Stimulated activated CD8-positive, alpha-beta memory T cell treated with anti-CD3 and anti-CD28 coated beads, Interleukin-15, amount 100 ng/mL, for 1 hour (primary cell): ENCODE data around the gene SLC25A22.

ENCODE experiments used
- DNase-seq: peaks from one replicate; pipeline ENCODE4 v3.0.0-alpha.2; 2020; ENCODE audit warnings: low read depth

Gene SLC25A22

GRCh38 chr11:798093-798713 is at the start of gene SLC25A22:
Gene SLC25A22, minus strand, starts transcription at chr11:798281. Its CDS starts 3,275 bp downstream, at chr11:795006.
- peak; percentile 64 for DNase-seq

- DNase-seq: no peak
Observed at GRCh38 chr11:847876-848275, 49.8 kb upstream of the SLC25A22 start.

DNA sequence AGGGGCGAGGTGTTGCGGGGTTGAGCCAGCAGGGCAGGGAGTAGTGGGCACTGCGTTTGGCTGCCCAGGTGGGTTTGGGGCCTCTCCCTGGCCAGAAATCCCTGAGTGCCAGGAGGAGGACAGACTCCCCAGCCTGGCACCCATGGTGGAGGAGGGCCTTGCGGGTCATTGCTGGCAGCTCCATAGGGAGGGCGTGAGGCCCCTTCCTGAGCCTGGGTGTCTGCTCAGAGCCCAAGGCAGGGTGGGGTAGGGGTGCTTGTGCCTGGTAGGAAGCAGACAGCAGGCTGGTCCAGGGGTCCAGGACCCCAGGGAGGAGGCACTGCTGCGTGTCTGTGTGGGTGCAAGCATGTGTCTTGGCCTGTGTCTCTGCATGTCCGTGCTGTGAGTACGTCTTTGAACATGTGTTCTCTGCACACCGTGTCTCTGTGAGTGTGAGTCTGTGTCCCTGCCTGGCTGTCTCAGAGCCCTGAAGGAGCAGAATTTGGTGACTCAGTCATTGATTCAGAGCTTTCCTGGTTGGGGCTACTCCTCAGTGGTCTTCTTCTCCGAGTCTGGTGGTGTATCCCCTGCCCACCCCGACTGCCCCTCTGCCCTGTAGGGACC is 48.5 kb upstream of the SLC25A22 start:
- DNase-seq: no peak

DNA sequence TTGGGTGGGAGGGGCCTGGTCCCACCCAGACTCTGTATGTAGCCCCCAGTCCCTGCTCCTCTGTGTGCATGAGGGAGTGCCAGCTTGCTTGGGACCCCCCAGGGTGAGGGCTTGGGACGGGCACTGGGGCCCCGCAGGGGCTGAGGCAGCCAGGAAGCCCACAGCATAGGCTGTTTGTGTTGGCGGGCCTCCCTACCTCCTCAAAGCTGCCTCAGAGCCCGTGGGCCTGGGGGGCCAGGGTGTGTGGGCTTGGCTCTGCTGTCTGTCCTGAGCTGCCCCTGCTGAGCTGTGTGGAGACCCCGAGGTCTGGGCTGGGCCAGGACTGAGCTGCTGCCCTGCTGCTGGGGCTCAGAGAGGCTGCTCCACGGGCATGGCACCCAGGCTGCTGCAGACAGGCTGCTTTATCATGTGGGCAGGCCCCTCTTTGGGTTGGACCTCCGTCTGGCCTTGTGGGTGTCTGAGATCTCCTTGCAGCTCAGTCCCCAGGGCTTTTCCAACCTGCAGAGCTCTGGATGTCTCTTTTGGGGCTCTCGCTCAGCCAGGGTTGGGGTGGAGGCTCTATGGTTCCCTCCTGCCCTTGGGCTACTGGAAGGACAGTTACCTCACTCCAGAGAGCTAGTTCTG is 47.9 kb upstream of the SLC25A22 start:
- DNase-seq: no peak

- no peak for DNase-seq
Observed at GRCh38 chr11:844693-845644, 46.9 kb upstream of the SLC25A22 start.

DNA sequence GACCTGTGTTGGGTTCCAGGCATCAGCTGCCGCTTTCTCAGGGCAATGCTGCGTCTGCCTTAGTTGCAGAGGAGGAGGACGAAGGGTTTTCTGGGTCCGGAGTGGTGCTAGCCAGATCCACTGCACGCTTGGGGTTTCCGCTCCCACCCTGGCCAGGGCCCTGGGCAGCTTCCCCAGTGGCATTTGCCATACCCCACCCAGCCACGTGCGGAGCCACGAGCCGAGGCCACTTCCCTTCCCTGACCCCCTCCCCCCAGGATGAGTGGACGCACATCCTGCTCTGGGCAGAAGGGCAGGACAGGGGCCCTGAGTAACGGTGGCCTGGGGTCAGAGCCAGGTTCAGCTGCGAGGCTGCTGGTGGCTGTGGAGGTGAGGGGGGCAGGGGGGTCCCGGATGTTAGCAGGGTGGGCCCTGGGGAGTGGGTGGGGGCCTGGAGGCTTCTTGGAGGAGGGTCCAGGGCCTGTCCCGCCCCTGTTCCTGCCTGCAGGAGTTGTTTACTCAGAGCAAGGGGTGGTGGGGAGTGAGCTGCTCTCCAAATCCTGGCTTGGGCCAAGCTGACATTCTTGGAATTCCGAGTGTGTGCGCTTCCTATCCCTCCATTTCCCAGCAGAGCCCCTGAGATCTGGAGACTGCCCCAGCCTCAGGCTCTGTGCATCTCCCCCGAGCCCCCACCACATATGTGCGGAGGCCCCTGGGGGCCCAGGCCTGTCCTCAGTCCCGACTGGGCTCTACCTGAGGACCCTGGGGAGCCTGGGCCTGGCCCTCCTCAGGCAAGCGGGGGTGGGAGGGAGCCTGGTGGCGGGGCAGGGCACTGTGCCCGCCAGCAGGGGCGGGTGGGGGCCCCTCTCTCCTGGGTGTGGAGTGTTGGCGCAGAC is 46.0 kb upstream of the SLC25A22 start:
- no peak for DNase-seq

GRCh38 chr11:843086-843734 is 45.1 kb upstream of the SLC25A22 start:
- no peak for DNase-seq

GRCh38 chr11:842370-843002 is 44.4 kb upstream of the SLC25A22 start, which contains the start of the genes POLR2L and TSPAN4:
Gene POLR2L, minus strand, starts transcription at chr11:842529. Its CDS starts 21 bp downstream, at chr11:842508.
Gene TSPAN4, plus strand, starts transcription at chr11:842852. Its CDS starts 7,453 bp downstream, at chr11:850305.
- DNase-seq: peak; percentile 76

DNA sequence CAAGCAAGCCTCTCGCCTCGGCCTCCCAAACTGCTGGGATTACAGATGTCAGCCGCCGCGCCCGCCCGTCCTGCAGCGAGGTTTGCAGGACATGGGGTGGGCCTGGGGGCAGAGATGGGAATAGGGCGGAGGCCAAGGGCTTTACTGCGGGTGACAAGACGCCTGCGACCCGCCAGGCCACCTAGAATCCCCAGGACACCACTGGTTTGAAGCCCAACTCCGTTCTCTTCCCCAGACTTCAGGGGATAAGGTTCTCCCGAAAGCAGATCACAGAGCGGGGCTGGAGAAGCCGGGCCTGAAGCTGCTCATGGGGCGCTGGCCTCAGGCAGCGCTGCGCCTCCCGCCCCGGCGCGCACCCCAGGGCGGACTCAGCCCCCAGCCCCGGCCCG is 43.9 kb upstream of the SLC25A22 start:
- no peak for DNase-seq

DNA sequence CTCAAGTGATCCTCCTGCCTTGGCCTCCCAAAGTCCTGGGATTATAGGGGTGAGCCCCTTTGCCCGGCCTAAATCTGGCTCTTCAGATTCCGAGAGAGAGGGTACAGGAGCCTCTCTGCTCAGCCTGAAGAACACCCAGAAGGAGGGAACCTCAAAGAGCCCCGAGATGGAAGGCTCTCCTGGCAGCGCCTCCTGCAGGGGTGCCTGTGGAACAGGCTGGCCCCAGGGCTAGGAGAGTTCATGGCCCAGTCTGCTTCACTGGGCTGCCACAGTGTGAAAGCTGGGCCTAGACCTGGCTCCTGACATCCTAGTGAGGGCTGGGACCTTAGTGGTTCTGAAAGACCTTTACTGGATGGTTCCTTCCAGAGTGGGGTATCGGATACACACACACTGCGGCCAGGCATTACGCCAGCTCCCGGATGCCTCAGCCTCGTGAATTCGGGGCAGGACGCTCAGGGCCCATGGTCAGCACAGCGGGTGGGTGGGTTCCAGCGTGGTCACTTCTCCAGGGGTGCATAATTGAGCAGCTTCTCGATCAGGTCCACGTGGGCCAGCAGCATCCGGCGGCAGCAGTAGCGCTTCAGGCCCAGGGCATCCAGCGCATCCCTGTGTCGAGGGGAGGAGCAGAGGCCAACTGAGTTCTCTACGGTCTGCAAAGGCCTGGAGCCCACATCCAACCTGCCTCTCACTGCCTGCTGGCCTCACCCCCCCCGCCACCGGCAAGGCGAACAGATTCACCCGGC is 42.0 kb upstream of the SLC25A22 start:
- no peak for DNase-seq

DNA sequence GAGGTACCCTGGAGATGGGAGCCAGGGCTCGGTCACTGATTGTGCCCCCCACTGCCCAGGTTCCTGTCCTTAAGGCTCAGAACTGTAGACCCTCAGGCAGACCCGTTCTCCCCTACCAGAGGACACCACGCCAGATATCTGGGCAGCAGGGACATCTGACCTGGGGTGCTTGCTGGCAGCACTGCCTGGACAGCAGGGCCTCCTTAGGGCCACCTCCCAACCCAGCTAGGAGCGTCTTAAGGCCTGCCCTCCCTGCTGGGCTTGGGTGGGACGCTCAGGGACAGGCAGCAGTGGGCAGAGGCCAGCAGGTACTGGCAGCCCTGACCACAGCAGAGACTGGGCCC is 41.2 kb upstream of the SLC25A22 start:
- no peak for DNase-seq

DNA sequence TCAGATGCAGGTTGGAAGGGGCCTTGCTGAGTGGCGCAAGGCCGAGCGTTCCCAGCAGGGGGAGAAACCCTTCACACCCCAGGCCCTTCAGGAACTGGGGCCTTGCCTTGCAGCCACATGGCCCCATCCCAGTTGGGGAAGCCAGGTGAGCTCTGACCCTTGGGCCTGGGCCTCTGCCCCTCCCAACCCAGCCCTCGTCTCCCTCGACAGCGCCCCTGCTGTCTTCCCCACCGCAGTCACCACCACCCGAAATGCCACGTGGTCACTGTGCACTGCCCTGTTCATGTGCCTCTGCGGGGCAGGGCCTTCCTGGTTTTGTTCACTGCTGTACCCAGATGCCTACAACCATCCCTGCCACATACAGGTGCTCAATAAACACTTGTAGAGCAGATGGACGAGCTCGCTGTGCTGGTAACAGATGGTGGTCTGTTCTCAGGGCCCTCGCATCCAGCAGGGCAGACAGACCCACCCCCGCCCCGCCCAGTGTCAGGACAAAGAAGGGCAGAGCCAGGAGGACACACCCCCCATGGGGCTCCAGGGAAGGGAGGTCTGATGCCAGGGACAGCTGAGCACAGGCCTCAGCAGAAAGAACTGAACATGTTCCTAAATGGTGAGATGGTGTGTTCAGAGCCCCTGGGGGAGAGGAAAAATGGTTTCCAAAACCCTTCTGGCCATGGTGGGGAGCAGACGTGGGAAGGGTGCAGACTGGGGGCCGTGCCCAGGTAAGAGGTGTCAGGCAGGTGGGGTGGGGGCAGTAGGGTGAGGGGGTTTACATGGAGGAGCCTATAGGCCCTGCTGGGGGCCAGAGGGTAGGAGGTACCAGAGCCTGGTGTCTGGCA is 40.6 kb upstream of the SLC25A22 start:
- no peak for DNase-seq

DNA sequence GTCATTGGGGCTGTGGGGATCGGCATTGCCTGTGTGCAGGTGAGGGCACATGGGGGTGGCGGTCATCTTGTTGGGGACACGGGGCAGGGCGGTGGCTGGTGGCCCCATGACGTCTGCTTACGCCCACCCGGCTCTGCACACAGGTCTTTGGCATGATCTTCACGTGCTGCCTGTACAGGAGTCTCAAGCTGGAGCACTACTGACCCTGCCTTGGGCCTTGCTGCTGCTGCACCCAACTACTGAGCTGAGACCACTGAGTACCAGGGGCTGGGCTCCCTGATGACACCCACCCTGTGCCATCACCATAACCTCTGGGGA is 39.9 kb upstream of the SLC25A22 start:
- DNase-seq: no peak

DNA sequence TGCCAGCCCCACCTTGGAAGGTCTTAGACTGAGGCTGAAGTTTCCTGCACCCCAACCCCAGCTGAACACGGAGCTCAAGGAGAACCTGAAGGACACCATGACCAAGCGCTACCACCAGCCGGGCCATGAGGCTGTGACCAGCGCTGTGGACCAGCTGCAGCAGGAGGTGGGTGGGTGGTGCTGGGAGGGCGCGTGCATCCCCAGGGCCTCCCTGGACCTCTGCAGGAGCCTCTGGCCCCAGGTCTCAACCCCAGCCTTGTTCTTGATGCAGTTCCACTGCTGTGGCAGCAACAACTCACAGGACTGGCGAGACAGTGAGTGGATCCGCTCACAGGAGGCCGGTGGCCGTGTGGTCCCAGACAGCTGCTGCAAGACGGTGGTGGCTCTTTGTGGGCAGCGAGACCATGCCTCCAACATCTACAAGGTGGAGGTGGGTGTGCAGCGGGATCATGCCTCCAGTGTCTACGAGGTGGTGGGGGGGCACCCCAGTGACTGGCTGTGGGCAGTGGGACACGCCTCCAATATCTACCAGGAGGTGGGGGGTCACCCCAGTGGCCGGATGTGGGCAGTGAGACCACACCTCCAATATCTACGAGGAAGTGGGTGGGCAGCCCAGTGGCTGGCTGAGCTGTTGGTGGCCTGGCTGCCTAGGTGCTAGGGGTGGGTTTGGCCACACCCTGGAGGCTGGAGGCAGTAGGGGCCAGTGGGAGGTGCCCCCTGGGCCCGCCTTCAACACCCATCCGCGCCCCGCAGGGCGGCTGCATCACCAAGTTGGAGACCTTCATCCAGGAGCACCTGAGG is 39.3 kb upstream of the SLC25A22 start:
- no peak for DNase-seq

DNA sequence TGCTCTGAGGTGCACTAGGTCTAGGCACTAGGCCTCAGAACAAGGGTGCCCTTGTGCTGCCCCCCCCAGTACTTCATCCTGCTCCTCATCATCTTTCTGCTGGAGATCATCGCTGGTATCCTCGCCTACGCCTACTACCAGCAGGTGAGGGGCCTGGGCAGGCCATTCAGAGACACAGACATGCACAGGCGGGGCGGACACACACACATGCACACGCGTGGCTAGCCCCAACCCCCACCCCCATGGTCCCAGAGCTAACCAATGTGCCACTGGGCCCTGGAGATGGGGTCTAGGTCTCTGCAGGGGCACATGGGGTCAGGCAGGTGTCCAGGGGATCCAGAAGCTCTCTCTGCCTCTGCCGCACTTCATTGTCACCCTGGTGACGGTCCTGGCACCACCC is 38.6 kb upstream of the SLC25A22 start:
- no peak for DNase-seq

GRCh38 chr11:836274-836673 is 38.2 kb upstream of the SLC25A22 start:
- no peak for DNase-seq

DNA sequence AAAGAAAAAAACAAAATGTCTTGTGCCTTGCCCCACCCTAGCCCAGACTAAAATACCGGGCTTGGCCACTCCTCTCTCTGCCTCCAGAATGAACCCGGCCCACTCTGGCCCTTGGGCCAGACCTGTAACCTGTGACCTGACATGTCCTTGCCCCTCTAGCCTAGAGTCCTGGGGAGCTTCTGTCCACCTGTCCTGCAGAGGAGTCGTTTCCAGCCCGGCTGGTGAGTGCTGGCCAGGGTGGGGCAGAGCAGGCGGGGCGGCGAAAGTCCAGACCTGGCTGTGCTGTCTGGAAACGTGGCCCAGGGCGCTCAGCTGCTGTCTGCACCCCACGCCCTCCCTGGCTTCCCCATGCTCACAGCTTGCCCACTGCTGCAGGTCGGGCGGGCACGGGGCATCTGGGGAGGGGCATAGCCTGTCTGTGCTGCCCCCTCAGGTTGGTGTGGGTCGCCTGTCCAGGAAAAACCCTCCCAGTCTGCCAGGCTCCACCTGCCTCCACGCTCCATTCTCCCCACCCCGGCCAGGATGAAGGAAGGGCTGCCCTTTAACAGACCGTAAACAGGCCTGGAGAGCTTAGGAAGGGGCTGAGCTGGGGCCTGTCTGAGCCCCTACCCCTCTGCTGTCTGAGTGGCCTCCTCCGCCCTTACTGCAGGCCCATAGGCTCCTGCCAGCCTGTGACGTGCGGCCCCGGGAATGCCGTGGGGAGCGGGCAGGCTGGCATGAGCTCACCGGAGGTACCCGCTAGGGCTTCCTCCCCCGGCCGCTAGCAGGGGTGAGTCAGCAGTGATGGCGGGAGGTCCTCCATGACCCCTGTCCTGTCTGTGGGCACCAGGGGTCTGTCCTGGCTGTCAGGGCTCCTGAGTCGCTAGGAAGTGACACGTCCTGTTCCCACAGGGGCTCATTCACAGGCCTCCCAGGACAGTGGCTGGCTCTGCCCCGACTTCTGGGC is 36.6 kb upstream of the SLC25A22 start:
- no peak for DNase-seq
